Head of caudate nucleus (tissue), 42 donors: ENCODE measurements around the gene TECTB.
"Not testable (repeated sequence)": the region's sequence is repeated elsewhere in the genome, so short reads cannot be mapped to it uniquely, and the experiment has no call there.

Experiments
- DNase-seq, 42 donors: peaks; one replicate each; pipeline versions ENCODE4 v3.0.0 to v3.0.0-alpha.2; 2020 to 2021; ENCODE audit warnings: mixed read lengths in 7 of 42
- intact Hi-C: fragments of 100-400 bp; cut with DNase I; formaldehyde crosslinking; loops from one replicate; pipeline ENCODE4 v1.15.0; 2022

The TECTB gene

GRCh38 chr10:112283100-112283499, at the start of gene TECTB:
Gene TECTB (plus strand): TSS chr10:112283400. CDS start chr10:112283735, 335 bp downstream.
- DNase-seq: no peak
- intact Hi-C loops: no loop called here

- DNase-seq: no peak
- intact Hi-C loops: no loop called here
Observed at GRCh38 chr10:112235141-112235540, 48.1 kb upstream of the TECTB start.

GRCh38 chr10:112235920-112236319, 47.3 kb upstream of the TECTB start:
- intact Hi-C loops: no loop called here
- no peak for DNase-seq

- DNase-seq: no peak
- intact Hi-C loops: no loop called here
Observed at GRCh38 chr10:112236486-112236885, 46.7 kb upstream of the TECTB start.

- DNase-seq: no peak
- intact Hi-C loops: no loop called here
Observed at GRCh38 chr10:112239347-112239746, 43.9 kb upstream of the TECTB start.

GRCh38 chr10:112240441-112240840, 42.8 kb upstream of the TECTB start:
- intact Hi-C loops: no loop called here
- DNase-seq: no peak

GRCh38 chr10:112241651-112242341, 41.4 kb upstream of the TECTB start:
- intact Hi-C loops: no loop called here
- no peak for DNase-seq

- intact Hi-C loops: no loop called here
- no peak for DNase-seq
Observed at GRCh38 chr10:112242769-112243168, 40.4 kb upstream of the TECTB start.

GRCh38 chr10:112243713-112244112, 39.5 kb upstream of the TECTB start:
- intact Hi-C loops: no loop called here
- no peak for DNase-seq

- no peak for DNase-seq
- intact Hi-C loops: no loop called here
Observed at GRCh38 chr10:112244197-112244596, 39.0 kb upstream of the TECTB start.

GRCh38 chr10:112247791-112248190, 35.4 kb upstream of the TECTB start:
- intact Hi-C loops: no loop called here
- no peak for DNase-seq

- intact Hi-C loops: no loop called here
- no peak for DNase-seq
Observed at GRCh38 chr10:112248584-112249295, 34.5 kb upstream of the TECTB start.

GRCh38 chr10:112249722-112250121, 33.5 kb upstream of the TECTB start:
- no peak for DNase-seq
- intact Hi-C loops: no loop called here

- intact Hi-C loops: no loop called here
- no peak for DNase-seq
Observed at GRCh38 chr10:112250555-112250954, 32.6 kb upstream of the TECTB start.

GRCh38 chr10:112251238-112251637, 32.0 kb upstream of the TECTB start:
- DNase-seq, intact Hi-C loops: not testable (repeated sequence)

GRCh38 chr10:112258407-112258806, 24.8 kb upstream of the TECTB start:
- intact Hi-C loops: no loop called here
- no peak for DNase-seq

GRCh38 chr10:112259688-112260087, 23.5 kb upstream of the TECTB start:
- intact Hi-C loops: no loop called here

GRCh38 chr10:112260831-112261230, 22.4 kb upstream of the TECTB start:
- intact Hi-C loops: no loop called here
- no peak for DNase-seq

More at GRCh38 chr10:112259688-112260087, 23.5 kb upstream of the TECTB start:
- no peak for DNase-seq

GRCh38 chr10:112261281-112261822, 21.8 kb upstream of the TECTB start:
- intact Hi-C loops: no loop called here
- no peak for DNase-seq

GRCh38 chr10:112262546-112262945, 20.7 kb upstream of the TECTB start:
- intact Hi-C loops: no loop called here
- DNase-seq: no peak

- DNase-seq: no peak
- intact Hi-C loops: no loop called here
Observed at GRCh38 chr10:112265745-112266144, 17.5 kb upstream of the TECTB start.
